Measurements from ENCODE around the gene PLEKHB1. TPM values are rescaled to one million over a fixed set of nuclear protein-coding genes. Genes with fewer than 3 reads are reported as not detected.

The PLEKHB1 gene
- total and polyA plus RNA-seq, 2 donors (not counting 1 experiment from before 2014, with no cell fraction given): 0.41 to 2.5 TPM

DNA sequence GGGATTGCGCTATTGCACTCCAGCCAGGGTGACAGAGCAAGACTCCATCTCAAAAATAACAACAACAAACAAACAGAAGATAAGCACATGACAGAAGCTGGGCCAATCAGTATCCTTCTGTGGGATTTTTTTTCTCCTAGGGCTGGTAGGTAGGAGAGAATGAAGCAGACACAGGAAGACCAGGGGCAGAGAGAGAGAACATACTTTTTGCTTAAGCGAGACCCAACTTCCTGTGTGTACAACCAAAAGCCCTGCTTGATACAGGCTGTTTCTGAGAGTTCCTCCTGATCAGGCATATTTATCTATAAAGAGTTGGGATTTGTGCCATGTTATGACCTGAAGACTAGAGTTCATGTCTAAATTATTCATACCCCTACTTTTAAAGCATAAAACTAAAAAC, 12.4 kb upstream of the PLEKHB1 start:
- Histone ChIP-seq H3K27ac (ENCODE audit: insufficient read depth, low read length) (no peak overlapping the region), H3K9me3 (ENCODE audit: control insufficient read depth, insufficient read depth, low read depth, low read length) (no peaks in the 10 kb centered on the region), H2AFZ (ENCODE audit: low read length) (no peak overlapping the region), H3K4me3 (replicated peaks in 1 of 4; ENCODE audit: control extremely low read depth in 1 of 4, insufficient read depth in 1 of 4, low read depth in 3 of 4, low read length in 4 of 4) (no peak overlapping the region), H3K36me3 (ENCODE audit: control insufficient read depth, insufficient read depth, low read length) (no peaks in the 10 kb centered on the region), H3K9ac (ENCODE audit: insufficient read depth, low read length) (no peak overlapping the region), H3K79me2 (ENCODE audit: control insufficient read depth, insufficient read depth, low read length) (no peaks in the 10 kb centered on the region), H3K27me3 (ENCODE audit: control insufficient read depth, insufficient read depth, low read length) (peaks cover 3% of the 10 kb centered on the region), H4K20me1 (ENCODE audit: control insufficient read depth, extremely low read depth, insufficient read depth, low read length) (no peaks in the 10 kb centered on the region), H3K4me2 (ENCODE audit: extremely low read depth, insufficient read depth, low read length) (no peak overlapping the region), H3K4me1 (ENCODE audit: control insufficient read depth, extremely low read depth, insufficient read depth, low read length) (no peaks in the 10 kb centered on the region)
- no peak for TF ChIP-seq EZH2 (IDR thresholded peaks at IDR 0.05; ENCODE audit: low read length, missing control alignments)
- TF ChIP-seq, protein P1, sequence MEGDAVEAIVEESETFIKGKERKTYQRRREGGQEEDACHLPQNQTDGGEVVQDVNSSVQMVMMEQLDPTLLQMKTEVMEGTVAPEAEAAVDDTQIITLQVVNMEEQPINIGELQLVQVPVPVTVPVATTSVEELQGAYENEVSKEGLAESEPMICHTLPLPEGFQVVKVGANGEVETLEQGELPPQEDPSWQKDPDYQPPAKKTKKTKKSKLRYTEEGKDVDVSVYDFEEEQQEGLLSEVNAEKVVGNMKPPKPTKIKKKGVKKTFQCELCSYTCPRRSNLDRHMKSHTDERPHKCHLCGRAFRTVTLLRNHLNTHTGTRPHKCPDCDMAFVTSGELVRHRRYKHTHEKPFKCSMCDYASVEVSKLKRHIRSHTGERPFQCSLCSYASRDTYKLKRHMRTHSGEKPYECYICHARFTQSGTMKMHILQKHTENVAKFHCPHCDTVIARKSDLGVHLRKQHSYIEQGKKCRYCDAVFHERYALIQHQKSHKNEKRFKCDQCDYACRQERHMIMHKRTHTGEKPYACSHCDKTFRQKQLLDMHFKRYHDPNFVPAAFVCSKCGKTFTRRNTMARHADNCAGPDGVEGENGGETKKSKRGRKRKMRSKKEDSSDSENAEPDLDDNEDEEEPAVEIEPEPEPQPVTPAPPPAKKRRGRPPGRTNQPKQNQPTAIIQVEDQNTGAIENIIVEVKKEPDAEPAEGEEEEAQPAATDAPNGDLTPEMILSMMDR (conservative IDR thresholded peaks at IDR 0.05 in 1 of 2, IDR thresholded peaks at IDR 0.05 in 1 of 2; ENCODE audit: low read depth in 1 of 2, low read length in 2 of 2): no peak
- DNase-seq (ENCODE audit: low read depth in 2 of 2): no peak

DNA sequence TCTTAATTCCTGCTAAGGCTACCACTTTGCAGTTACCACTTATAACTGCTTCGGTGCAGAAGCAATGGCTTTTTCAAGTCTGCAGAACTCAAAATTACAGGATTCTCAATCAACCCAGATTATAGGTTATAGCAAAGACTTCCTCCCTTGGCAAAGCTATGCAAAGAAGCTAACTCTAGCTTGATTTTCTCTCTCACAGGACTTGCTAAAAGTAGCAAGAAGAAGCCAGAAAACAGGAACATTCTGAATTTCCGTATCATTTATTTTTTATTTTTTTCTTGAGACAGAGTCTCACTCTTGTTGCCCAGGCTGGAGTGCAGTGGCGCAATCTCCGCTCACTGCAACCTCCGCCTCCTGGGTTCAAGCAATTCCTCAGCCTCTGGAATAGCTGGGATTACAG, 10.7 kb upstream of the PLEKHB1 start:
- H3K4me3 ChIP-seq (replicated peaks in 1 of 4; ENCODE audit: control extremely low read depth in 1 of 4, insufficient read depth in 1 of 4, low read depth in 3 of 4, low read length in 4 of 4): no peak overlapping the region
- H2AFZ ChIP-seq (ENCODE audit: low read length): no peak overlapping the region
- no peaks in the 10 kb centered on the region for H3K9me3 ChIP-seq (ENCODE audit: control insufficient read depth, insufficient read depth, low read depth, low read length)
- H4K20me1 ChIP-seq (ENCODE audit: control insufficient read depth, extremely low read depth, insufficient read depth, low read length): no peaks in the 10 kb centered on the region
- no peak for DNase-seq (ENCODE audit: low read depth in 2 of 2)
- no peak overlapping the region for H3K4me2 ChIP-seq (ENCODE audit: extremely low read depth, insufficient read depth, low read length)
- TF ChIP-seq, protein P1 (conservative IDR thresholded peaks at IDR 0.05 in 1 of 2, IDR thresholded peaks at IDR 0.05 in 1 of 2; ENCODE audit: low read depth in 1 of 2, low read length in 2 of 2): no peak
- no peak for TF ChIP-seq EZH2 (IDR thresholded peaks at IDR 0.05; ENCODE audit: low read length, missing control alignments)
- no peak overlapping the region for H3K9ac ChIP-seq (ENCODE audit: insufficient read depth, low read length)
- no peaks in the 10 kb centered on the region for H3K36me3 ChIP-seq (ENCODE audit: control insufficient read depth, insufficient read depth, low read length)
- H3K79me2 ChIP-seq (ENCODE audit: control insufficient read depth, insufficient read depth, low read length): no peaks in the 10 kb centered on the region
- H3K27me3 ChIP-seq (ENCODE audit: control insufficient read depth, insufficient read depth, low read length): peaks cover 8% of the 10 kb centered on the region
- no peak overlapping the region for H3K27ac ChIP-seq (ENCODE audit: insufficient read depth, low read length)
- no peaks in the 10 kb centered on the region for H3K4me1 ChIP-seq (ENCODE audit: control insufficient read depth, extremely low read depth, insufficient read depth, low read length)

DNA sequence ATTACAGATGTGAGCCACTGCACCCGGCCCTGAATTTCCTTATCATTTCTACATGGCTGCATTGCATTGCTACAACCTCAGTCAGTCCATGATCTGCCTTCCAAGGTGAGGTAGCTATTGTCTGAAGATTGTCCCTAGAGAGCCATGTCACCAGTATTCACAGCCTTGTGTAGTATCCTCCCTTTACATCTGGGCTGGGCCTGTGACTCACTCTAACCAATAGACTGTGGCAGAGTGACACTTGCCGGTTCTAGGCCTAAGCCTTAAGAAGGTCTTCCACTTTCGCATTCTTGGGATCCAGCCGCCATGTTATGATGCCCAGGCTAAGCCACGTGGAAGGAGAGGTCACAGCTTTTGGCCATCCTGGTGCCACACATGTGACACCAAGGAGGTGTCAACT, 10.1 kb upstream of the PLEKHB1 start:
- no peaks in the 10 kb centered on the region for H3K79me2 ChIP-seq (ENCODE audit: control insufficient read depth, insufficient read depth, low read length)
- no peak for TF ChIP-seq EZH2 (IDR thresholded peaks at IDR 0.05; ENCODE audit: low read length, missing control alignments)
- no peak for DNase-seq (ENCODE audit: low read depth in 2 of 2)
- H3K27ac ChIP-seq (ENCODE audit: insufficient read depth, low read length): no peak overlapping the region
- H3K36me3 ChIP-seq (ENCODE audit: control insufficient read depth, insufficient read depth, low read length): no peaks in the 10 kb centered on the region
- H3K4me2 ChIP-seq (ENCODE audit: extremely low read depth, insufficient read depth, low read length): no peak overlapping the region
- no peak overlapping the region for H2AFZ ChIP-seq (ENCODE audit: low read length)
- no peaks in the 10 kb centered on the region for H4K20me1 ChIP-seq (ENCODE audit: control insufficient read depth, extremely low read depth, insufficient read depth, low read length)
- H3K27me3 ChIP-seq (ENCODE audit: control insufficient read depth, insufficient read depth, low read length): peaks cover 8% of the 10 kb centered on the region
- H3K9ac ChIP-seq (ENCODE audit: insufficient read depth, low read length): no peak overlapping the region
- no peaks in the 10 kb centered on the region for H3K4me1 ChIP-seq (ENCODE audit: control insufficient read depth, extremely low read depth, insufficient read depth, low read length)
- H3K4me3 ChIP-seq (replicated peaks in 1 of 4; ENCODE audit: control extremely low read depth in 1 of 4, insufficient read depth in 1 of 4, low read depth in 3 of 4, low read length in 4 of 4): no peak overlapping the region
- no peaks in the 10 kb centered on the region for H3K9me3 ChIP-seq (ENCODE audit: control insufficient read depth, insufficient read depth, low read depth, low read length)

Data from fibroblast of lung (primary cell).